Stimulated activated CD8-positive, alpha-beta memory T cell treated with anti-CD3 and anti-CD28 coated beads, Interleukin-4, amount 100 ng/mL, for 4 hours (primary cell): Measurements from ENCODE around the gene ADCYAP1R1.

ENCODE experiments used
- DNase-seq, 2 donors: peaks; one replicate each; pipeline ENCODE4 v3.0.0-alpha.2; 2020; ENCODE audit warnings: low read depth in 2 of 2, low spot score in 1 of 2

The ADCYAP1R1 gene

GRCh38 chr7:31066516-31067130 is 14.5 kb downstream of the ADCYAP1R1 start:
- DNase-seq: no peak

GRCh38 chr7:31067491-31067890 is 15.4 kb downstream of the ADCYAP1R1 start:
- no peak for DNase-seq

- no peak for DNase-seq
Observed at GRCh38 chr7:31068006-31068675, 16.0 kb downstream of the ADCYAP1R1 start.

DNA sequence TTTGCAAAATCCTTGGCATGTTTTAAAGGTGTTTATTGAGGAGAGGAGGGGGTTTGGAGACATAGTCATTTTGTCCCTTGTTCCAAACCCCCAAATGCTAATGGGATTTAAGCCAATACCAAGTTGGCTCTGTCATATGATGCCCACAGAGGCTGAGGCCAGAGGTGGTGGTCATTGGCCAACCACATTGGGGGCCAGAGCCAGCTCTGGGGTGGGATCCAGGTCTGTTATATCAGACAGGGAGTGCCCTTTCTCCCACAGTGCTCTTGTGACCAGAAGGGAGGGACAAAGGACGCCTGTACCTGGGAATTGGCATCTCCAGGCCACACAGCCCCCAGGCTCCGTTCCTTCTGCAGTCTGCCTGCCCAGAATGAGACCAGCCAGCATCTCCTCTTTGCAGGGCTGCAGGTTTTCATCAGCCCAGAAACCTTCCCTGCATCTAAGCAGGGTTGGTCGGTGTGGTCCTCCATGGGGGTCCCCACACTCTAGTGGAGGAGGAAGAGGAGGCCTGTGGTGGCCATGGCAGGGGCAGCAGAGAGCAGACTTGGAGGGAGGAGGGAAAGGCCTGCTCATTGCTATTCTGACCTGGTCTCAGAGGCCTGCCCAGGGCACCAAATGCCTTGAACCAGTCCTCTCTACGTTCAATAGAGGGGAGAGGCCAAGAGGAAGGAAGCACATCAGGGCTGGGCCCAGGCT is 17.9 kb downstream of the ADCYAP1R1 start:
- DNase-seq: no peak

DNA sequence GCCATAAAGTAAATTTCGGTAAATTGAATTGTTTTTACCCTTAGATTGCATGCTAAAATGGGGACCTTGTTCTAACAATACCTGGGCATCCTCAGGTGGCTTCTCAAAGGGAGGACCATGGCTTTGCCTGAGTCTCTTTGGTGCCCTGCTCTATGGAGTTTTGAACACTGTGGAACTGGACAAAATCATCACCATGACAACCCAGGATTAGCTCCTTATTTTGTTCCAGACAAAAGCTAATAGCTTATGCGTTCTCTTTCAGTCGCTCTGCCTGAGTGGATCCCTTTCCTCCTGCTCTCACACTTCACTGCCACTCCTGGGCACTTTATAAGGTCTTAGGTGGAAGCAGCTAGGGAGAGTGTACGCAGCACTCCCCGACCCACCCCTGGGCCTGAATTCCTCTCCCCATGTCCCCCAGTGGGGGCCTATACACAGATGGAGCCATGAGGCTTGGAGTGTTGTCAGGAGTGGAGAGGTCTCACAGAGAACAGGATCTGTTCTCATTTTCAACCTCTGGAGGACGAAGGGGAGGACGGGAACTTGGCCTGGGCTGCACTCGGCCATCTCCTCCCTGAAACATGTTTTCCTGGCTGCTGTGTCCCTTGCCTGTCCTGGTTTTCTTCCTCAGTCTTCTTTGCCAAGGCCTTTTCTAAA is 19.0 kb downstream of the ADCYAP1R1 start:
- no peak for DNase-seq

DNA sequence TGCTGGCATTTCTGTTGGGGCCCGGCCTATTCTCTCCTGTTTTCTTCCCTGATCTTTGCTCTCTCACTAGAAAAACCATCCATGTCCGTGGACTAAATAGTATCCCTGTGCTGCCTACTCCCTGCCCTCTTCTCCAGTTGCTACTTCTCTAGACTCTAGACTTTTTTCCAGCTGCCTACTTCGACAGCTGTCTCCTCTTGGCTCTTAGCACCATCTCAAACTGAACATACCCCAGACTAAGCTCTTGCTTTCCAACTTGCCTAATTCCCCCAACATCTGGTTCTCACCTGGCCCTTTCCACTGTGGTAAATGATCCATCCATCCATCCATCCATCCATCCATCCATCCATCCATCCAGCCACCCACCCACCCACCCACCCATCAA is 19.5 kb downstream of the ADCYAP1R1 start:
- DNase-seq: no peak

- no peak for DNase-seq
Observed at GRCh38 chr7:31073326-31074119, 21.4 kb downstream of the ADCYAP1R1 start.

DNA sequence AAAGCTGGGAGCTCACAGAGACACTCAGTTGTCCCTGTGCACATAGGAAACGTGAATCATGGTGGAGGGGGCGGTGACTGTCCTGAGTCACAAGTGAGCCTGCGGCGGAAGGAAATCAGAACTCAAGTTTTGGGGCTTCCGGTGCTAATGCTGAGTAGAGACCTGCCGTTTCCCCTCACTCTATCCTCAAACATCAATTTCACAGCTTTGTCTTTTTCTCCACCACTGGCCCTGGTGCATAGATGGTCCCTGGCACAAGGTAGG is 21.9 kb downstream of the ADCYAP1R1 start:
- DNase-seq: no peak

DNA sequence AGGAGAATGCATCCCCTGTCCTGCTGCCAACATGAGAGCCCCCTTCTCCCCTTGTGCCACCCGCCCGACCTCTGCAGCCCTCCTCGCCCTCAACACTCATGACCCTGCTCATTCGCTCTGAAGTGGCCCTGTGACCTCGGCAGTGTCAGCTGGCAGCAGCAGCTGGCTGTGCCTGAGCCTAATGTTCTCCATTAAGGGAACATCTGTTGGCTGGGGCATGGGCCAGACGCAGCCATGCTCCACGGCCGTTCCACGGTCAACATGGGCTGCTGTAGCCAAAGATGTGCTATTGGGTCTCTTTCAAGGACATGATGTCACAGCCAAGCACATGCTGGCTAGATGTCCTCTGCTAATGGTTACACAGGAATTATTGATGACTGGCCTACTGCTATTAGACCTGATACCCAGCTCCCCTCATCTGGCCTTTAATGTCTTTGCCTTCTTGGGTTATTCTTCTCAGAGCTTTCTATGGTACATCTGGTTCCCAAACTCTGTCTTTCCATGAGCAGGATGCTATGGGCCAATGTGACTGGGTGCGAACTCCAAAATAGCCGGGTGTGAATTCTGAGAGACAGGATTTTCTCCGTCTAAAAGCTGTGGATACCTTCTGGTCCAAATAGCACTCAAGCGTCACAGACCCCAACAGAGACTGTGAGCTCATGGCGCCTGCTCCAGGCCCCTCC is 22.4 kb downstream of the ADCYAP1R1 start:
- DNase-seq: no peak

GRCh38 chr7:31075086-31075405 is 22.9 kb downstream of the ADCYAP1R1 start:
- no peak for DNase-seq

DNA sequence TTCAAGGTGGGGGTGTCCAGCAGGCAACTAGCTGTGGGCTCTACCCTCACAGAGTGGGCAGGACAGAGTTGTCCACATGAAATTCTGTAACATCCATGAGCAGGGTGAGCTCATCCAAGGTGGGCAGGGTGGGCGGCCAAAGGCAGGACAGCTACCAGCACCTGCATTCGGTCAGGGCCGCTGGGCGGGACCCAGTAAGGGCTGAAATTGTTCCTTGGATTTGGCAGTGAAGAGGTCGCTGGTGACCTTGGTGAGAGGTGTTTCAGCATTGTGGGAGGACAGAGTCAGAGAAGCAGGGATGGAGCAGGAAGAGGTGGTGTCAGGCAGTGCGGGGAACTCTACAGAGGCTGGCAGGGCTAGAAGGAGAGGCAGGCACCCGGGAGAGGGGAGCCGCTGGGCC is 23.9 kb downstream of the ADCYAP1R1 start:
- no peak for DNase-seq

- DNase-seq: no peak
Observed at GRCh38 chr7:31076641-31077310, 24.7 kb downstream of the ADCYAP1R1 start.

GRCh38 chr7:31077484-31078362 is 25.6 kb downstream of the ADCYAP1R1 start:
- no peak for DNase-seq

DNA sequence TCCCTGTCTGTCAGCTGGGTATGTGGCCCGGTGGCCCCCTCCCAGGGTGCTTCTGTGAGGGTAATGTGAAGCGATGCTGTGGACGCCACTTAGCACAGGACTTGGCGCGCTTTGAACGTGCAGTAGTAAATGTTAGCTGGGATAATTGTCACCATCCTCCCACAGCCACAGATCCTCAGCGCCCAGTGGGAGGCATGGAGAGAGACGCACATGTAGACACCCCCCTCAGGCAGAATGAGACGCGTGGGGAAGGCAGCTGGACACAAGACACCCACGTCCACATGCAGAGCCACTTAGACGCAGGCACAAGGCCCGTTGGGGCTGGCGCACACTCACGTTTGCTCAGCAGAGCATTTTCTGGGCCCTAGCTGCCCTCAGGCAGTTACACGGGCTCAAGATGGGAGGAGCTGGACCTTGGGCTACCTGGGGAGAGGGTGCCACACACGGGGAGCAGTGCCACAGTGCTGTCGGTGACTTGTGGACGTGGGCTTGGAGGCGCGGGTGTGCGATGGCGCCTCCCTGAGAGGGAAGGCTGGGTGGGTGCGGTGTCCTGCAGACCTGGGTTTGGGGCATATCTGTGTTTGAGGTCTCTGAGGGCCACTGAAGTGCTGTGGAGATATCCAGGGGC is 26.4 kb downstream of the ADCYAP1R1 start:
- no peak for DNase-seq

DNA sequence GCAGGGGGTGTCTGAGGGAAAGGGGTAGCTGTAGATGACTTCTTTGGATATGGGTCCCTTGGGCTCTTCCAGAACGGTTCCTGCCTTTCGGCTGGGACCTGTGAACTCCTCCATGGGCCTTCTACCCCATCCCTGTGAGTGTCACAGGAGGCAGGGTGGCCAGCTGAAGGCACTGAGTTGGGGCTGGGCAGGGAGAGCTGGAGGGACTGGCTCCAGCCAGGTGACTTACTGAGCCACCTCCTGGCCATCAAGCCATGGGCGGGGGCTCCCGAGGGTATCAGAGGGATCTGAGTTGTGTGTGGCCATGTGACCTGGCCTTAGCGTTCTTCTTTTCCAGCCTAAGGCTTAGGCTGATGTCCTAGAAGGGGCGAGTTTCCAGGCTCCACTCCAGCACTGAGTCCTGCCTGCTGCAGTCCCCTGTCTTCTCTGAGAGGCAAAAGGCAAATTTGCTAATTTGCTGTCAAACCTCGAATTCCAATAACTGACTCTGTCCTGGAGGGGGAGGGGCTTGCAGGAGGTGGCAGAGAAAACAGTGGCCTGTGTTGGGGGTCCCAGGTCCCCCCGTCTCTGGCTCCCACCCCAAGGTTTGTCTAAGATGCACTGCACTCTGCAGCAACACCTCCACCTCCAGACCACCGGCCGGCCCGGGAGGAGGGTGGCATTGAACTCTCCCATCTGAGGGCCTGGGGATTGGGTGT is 27.2 kb downstream of the ADCYAP1R1 start:
- no peak for DNase-seq

GRCh38 chr7:31079824-31080511 is 27.9 kb downstream of the ADCYAP1R1 start:
- no peak for DNase-seq

DNA sequence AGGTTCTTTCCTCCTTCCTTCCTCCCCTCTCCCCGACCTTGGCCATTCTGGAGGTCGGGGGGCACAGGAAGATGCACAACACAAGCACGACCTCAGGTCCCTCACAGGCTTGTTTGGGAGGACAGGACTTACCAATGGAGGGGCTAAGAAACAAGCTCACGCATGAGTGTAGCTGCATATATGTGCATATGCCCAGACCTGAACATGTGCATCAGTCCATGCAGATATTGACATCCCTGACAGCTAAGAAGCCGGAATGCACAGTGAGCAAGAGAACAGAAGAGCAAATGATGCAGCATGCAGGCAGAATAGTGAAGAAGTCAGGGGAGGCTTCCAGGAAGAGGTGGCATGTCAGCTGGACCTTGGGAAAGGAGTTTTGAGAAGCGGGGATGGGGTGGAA is 28.7 kb downstream of the ADCYAP1R1 start:
- DNase-seq: no peak

DNA sequence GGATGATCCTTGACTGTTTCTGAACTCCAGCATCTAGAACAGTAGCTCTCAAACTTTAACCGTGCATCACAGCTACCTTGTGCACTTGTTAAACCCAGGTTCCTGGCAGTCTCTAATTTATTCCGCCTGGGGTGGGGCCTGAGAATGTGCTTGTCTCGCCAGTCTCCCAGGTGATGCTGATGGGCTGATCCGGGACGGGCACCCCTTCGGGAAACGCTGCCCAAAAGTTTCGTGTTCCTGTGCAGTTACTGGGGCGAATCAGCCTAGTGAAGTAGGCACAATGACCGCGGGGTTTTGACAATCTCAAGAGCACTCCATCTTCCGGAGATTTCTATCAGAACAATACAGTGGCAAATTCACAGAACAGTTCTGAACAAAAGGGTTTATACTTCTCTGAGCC is 29.9 kb downstream of the ADCYAP1R1 start:
- no peak for DNase-seq
